Activated naive CD4-positive, alpha-beta T cell treated with anti-CD3 and anti-CD28 coated beads, Interleukin-2, amount 10 ng/mL, durations not matched to agents 7 days and 5 days (primary cell): ENCODE results near the gene HYLS1.

ENCODE experiments used
- CTCF ChIA-PET: fragments of 350-600 bp; sonication (Branson Sonifier 250); formaldehyde crosslinking; loops from one replicate; lab custom pipeline; 2021; ENCODE audit warnings: antibody characterized with exemption; lab: Charles Lee
- DNase-seq: peaks from one replicate; pipeline ENCODE4 v3.0.0-alpha.2; 2020
- H3K27ac Mint-ChIP-seq: one replicate; pipeline ENCODE4 v1.8.0; 2021; ENCODE audit warnings: mild to moderate bottlenecking, moderate library complexity, mixed read lengths
- H3K27me3 Mint-ChIP-seq: one replicate; pipeline ENCODE4 v1.8.0; 2021; ENCODE audit warnings: mild to moderate bottlenecking, mixed read lengths
- H3K36me3 Mint-ChIP-seq: one replicate; pipeline ENCODE4 v1.8.0; 2021; ENCODE audit warnings: mixed read lengths
- H3K4me1 Mint-ChIP-seq: one replicate; pipeline ENCODE4 v1.8.0; 2021; ENCODE audit warnings: mixed read lengths
- H3K4me3 Mint-ChIP-seq: one replicate; pipeline ENCODE4 v1.8.0; 2021; ENCODE audit warnings: mild to moderate bottlenecking, moderate library complexity, mixed read lengths
- H3K9me3 Mint-ChIP-seq: one replicate; pipeline ENCODE4 v1.8.0; 2021; ENCODE audit warnings: mixed read lengths

Gene HYLS1

GRCh38 chr11:125918140-125918840, 30.8 kb downstream of the HYLS1 start:
- CTCF ChIA-PET = interaction anchor here (1.0 to 1.1 kb wide), 2 partner anchors 23 to 121 kb away, joined by 3 read pairs; no protein-coding TSS in a partner anchor

GRCh38 chr11:125921042-125921441, 33.6 kb downstream of the HYLS1 start:
- CTCF ChIA-PET = interaction anchor here (0.7 to 3.4 kb wide), 5 partner anchors 18 to 280 kb away, joined by 3 to 11 read pairs (median 3); partner anchors contain the start of gene PUS3
- H3K36me3 Mint-ChIP-seq = no peaks in the 10 kb centered on the region
- H3K9me3 Mint-ChIP-seq = no peaks in the 10 kb centered on the region
- H3K4me3 Mint-ChIP-seq = no peak overlapping the region
- no peak overlapping the region for H3K27ac Mint-ChIP-seq
- no peak for DNase-seq
- no peaks in the 10 kb centered on the region for H3K4me1 Mint-ChIP-seq
- peaks cover 24% of the 10 kb centered on the region for H3K27me3 Mint-ChIP-seq

More at GRCh38 chr11:125918140-125918840, 30.8 kb downstream of the HYLS1 start:
- Mint-ChIP-seq H3K27me3 (peaks cover 15% of the 10 kb centered on the region), H3K4me3 (no peak overlapping the region), H3K36me3 (no peaks in the 10 kb centered on the region), H3K9me3 (no peaks in the 10 kb centered on the region), H3K4me1 (no peaks in the 10 kb centered on the region), H3K27ac (no peak overlapping the region)
- no peak for DNase-seq

- Mint-ChIP-seq H3K9me3 (no peaks in the 10 kb centered on the region), H3K27me3 (peaks cover 30% of the 10 kb centered on the region), H3K4me1 (no peaks in the 10 kb centered on the region), H3K36me3 (no peaks in the 10 kb centered on the region), H3K27ac (no peak overlapping the region), H3K4me3 (no peak overlapping the region)
- DNase-seq = no peak
- CTCF ChIA-PET = interaction anchor here (0.9 to 3.4 kb wide), 5 partner anchors 19 to 279 kb away, joined by 3 to 11 read pairs (median 3); partner anchors contain the start of gene PUS3
Observed at GRCh38 chr11:125922156-125922555, 34.7 kb downstream of the HYLS1 start.

- no peaks in the 10 kb centered on the region for H3K36me3 Mint-ChIP-seq
- no peak overlapping the region for H3K4me3 Mint-ChIP-seq
- no peaks in the 10 kb centered on the region for H3K4me1 Mint-ChIP-seq
- H3K27ac Mint-ChIP-seq = no peak overlapping the region
- CTCF ChIA-PET = interaction anchor here (0.6 to 4.2 kb wide), 5 partner anchors 17 to 275 kb away, joined by 3 to 38 read pairs (median 3); partner anchors contain the start of gene PUS3
- peaks cover 30% of the 10 kb centered on the region for H3K27me3 Mint-ChIP-seq
- no peaks in the 10 kb centered on the region for H3K9me3 Mint-ChIP-seq
- DNase-seq = peak; percentile 74
Observed at GRCh38 chr11:125923012-125923579, 35.6 kb downstream of the HYLS1 start.

GRCh38 chr11:125923633-125924032, 36.2 kb downstream of the HYLS1 start:
- CTCF ChIA-PET = interaction anchor here (3.4 to 4.2 kb wide), 2 partner anchors 269 to 274 kb away, joined by 11 to 38 read pairs; no protein-coding TSS in a partner anchor
- Mint-ChIP-seq H3K4me1 (no peaks in the 10 kb centered on the region), H3K9me3 (no peaks in the 10 kb centered on the region), H3K36me3 (no peaks in the 10 kb centered on the region), H3K27me3 (peaks cover 26% of the 10 kb centered on the region), H3K27ac (no peak overlapping the region), H3K4me3 (no peak overlapping the region)
- DNase-seq = no peak

GRCh38 chr11:125924384-125925007, 37.0 kb downstream of the HYLS1 start:
- H3K27ac Mint-ChIP-seq = no peak overlapping the region

GRCh38 chr11:125925247-125925740, 37.8 kb downstream of the HYLS1 start:
- Mint-ChIP-seq H3K9me3 (no peaks in the 10 kb centered on the region), H3K27me3 (peaks cover 33% of the 10 kb centered on the region), H3K4me1 (no peaks in the 10 kb centered on the region), H3K27ac (no peak overlapping the region), H3K36me3 (no peaks in the 10 kb centered on the region), H3K4me3 (no peak overlapping the region)
- DNase-seq = no peak
- CTCF ChIA-PET = interaction anchor here (1.0 to 4.2 kb wide), 5 partner anchors 12 to 270 kb away, joined by 3 to 38 read pairs (median 4); no protein-coding TSS in a partner anchor

More at GRCh38 chr11:125924384-125925007, 37.0 kb downstream of the HYLS1 start:
- Mint-ChIP-seq H3K36me3 (no peaks in the 10 kb centered on the region), H3K4me1 (no peaks in the 10 kb centered on the region), H3K9me3 (no peaks in the 10 kb centered on the region), H3K27me3 (peaks cover 26% of the 10 kb centered on the region), H3K4me3 (no peak overlapping the region)
- no peak for DNase-seq
- CTCF ChIA-PET = interaction anchor here (1.2 to 4.2 kb wide), 4 partner anchors 13 to 273 kb away, joined by 3 to 38 read pairs (median 8); no protein-coding TSS in a partner anchor

- Mint-ChIP-seq H3K4me1 (no peaks in the 10 kb centered on the region), H3K27me3 (peaks cover 29% of the 10 kb centered on the region)
Observed at GRCh38 chr11:125925804-125926203, 38.3 kb downstream of the HYLS1 start.

GRCh38 chr11:125926682-125927081, 39.2 kb downstream of the HYLS1 start:
- Mint-ChIP-seq H3K27me3 (peaks cover 31% of the 10 kb centered on the region), H3K27ac (no peak overlapping the region), H3K4me1 (no peaks in the 10 kb centered on the region), H3K9me3 (no peaks in the 10 kb centered on the region), H3K36me3 (no peaks in the 10 kb centered on the region), H3K4me3 (no peak overlapping the region)
- CTCF ChIA-PET = interaction anchor here (1.0 to 4.2 kb wide), 2 partner anchors 266 to 267 kb away, joined by 3 to 38 read pairs; no protein-coding TSS in a partner anchor
- DNase-seq = no peak

More at GRCh38 chr11:125925804-125926203, 38.3 kb downstream of the HYLS1 start:
- Mint-ChIP-seq H3K36me3 (no peaks in the 10 kb centered on the region), H3K27ac (no peak overlapping the region), H3K9me3 (no peaks in the 10 kb centered on the region), H3K4me3 (no peak overlapping the region)
- DNase-seq = no peak
- CTCF ChIA-PET = interaction anchor here (1.0 to 4.2 kb wide), 5 partner anchors 11 to 269 kb away, joined by 3 to 38 read pairs (median 4); no protein-coding TSS in a partner anchor

GRCh38 chr11:125929445-125930075, 42.1 kb downstream of the HYLS1 start:
- no peaks in the 10 kb centered on the region for H3K4me1 Mint-ChIP-seq
- H3K36me3 Mint-ChIP-seq = no peaks in the 10 kb centered on the region
- no peak for DNase-seq
- H3K27me3 Mint-ChIP-seq = peaks cover 37% of the 10 kb centered on the region
- no peak overlapping the region for H3K4me3 Mint-ChIP-seq
- H3K9me3 Mint-ChIP-seq = no peaks in the 10 kb centered on the region
- CTCF ChIA-PET = interaction anchor here (0.8 kb wide), 1 partner anchor 13 kb away, joined by 3 read pairs; no protein-coding TSS in a partner anchor
- no peak overlapping the region for H3K27ac Mint-ChIP-seq

GRCh38 chr11:125930076-125930450, 42.6 kb downstream of the HYLS1 start:
- Mint-ChIP-seq H3K4me3 (no peak overlapping the region), H3K27ac (no peak overlapping the region), H3K27me3 (peaks cover 32% of the 10 kb centered on the region), H3K9me3 (no peaks in the 10 kb centered on the region), H3K4me1 (no peaks in the 10 kb centered on the region), H3K36me3 (no peaks in the 10 kb centered on the region)
- DNase-seq = no peak
- CTCF ChIA-PET = interaction anchor here (0.8 kb wide), 1 partner anchor 13 kb away, joined by 3 read pairs; no protein-coding TSS in a partner anchor

GRCh38 chr11:125931116-125931515, 43.6 kb downstream of the HYLS1 start:
- H3K27ac Mint-ChIP-seq = no peak overlapping the region
- CTCF ChIA-PET = no interaction called here
- no peak for DNase-seq
- peaks cover 24% of the 10 kb centered on the region for H3K27me3 Mint-ChIP-seq
- no peaks in the 10 kb centered on the region for H3K4me1 Mint-ChIP-seq
- H3K36me3 Mint-ChIP-seq = no peaks in the 10 kb centered on the region
- H3K4me3 Mint-ChIP-seq = no peak overlapping the region
- H3K9me3 Mint-ChIP-seq = no peaks in the 10 kb centered on the region

GRCh38 chr11:125931668-125932067, 44.2 kb downstream of the HYLS1 start:
- no peak overlapping the region for H3K4me3 Mint-ChIP-seq
- H3K27me3 Mint-ChIP-seq = peaks cover 22% of the 10 kb centered on the region
- CTCF ChIA-PET = no interaction called here
- no peak overlapping the region for H3K27ac Mint-ChIP-seq
- no peak for DNase-seq
- H3K9me3 Mint-ChIP-seq = no peaks in the 10 kb centered on the region
- no peaks in the 10 kb centered on the region for H3K36me3 Mint-ChIP-seq
- H3K4me1 Mint-ChIP-seq = no peaks in the 10 kb centered on the region
